ENCODE data around the gene HES7. TPM values are rescaled to one million over a fixed set of nuclear protein-coding genes. Genes with fewer than 3 reads are reported as not detected.
A peak's percentile ranks its signal among the peaks of the same experiment; 100 is the strongest.
"Not testable (repeated sequence)": the region's sequence is repeated elsewhere in the genome, so short reads cannot be mapped to it uniquely, and the experiment has no call there.

Gene HES7
- 0.85 TPM for polyA plus RNA-seq (2013, experiment 1 of 2)
- 0.25 TPM for polyA plus RNA-seq (2013, experiment 2 of 2)

DNA sequence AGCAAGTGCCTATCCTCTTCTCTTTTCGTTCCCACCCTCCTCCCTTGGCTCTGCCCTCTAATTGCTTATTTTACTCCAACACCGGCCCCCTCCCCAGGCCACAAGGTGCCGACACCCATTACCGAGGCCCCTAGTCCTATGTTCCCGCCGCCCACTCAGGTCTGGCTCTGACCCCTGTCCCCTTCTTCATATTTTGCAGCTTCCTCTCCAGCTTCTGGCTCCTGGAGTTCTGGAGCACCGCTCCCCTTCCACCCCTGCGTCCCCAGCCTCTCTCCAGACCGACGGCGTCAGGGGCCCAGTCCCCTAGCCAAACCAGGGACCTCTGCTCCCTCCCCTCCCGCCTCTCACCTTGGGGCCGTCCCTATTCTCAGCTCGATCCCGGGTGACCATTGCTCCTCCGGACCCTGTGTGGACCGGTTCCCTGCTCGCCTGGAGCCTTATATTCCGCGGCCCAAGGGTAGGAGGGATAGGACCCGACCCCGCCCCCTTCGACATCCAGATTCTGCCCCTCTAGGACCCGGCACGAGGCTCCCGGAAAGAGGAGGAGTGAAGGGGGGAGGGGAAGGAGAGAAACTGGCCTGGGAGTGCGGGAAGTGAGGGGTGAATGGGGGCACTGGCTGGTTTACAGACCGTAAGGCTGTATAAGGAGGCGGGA is at the start of gene HES7:
HES7 (minus strand) TSS at position 412 of the 655 bp plus-strand sequence; CDS start at position 390, 22 bp downstream.
- 0% methylated on average over 17 to 25 of the region's 29 CpGs for WGBS, 2 experiments (ENCODE audit: insufficient coverage in 2 of 2)
- H3K36me3 ChIP-seq (ENCODE audit: control insufficient read depth, insufficient read depth, low read length) = no peaks in the 10 kb centered on the region
- H3K4me3 ChIP-seq (ENCODE audit: extremely low read depth, insufficient read depth, low read length, poor library complexity, severe bottlenecking) = peak within 1 kb of the TSS; percentile 66
- no peak within 1 kb of the TSS for H3K27ac ChIP-seq (ENCODE audit: low read depth, low read length, severe bottlenecking)
- no peaks in the 10 kb centered on the region for H3K9me3 ChIP-seq (ENCODE audit: control insufficient read depth, low read length)
- peaks cover 23% of the 10 kb centered on the region for H3K4me1 ChIP-seq (ENCODE audit: control insufficient read depth, insufficient read depth, low read length, poor library complexity, severe bottlenecking)

GRCh38 chr17:8173056-8173870 is 49.4 kb upstream of the HES7 start:
- Histone ChIP-seq H3K9me3 (ENCODE audit: control insufficient read depth, low read length) (no peaks in the 10 kb centered on the region), H3K4me1 (ENCODE audit: control insufficient read depth, insufficient read depth, low read length, poor library complexity, severe bottlenecking) (no peaks in the 10 kb centered on the region), H3K4me3 (ENCODE audit: extremely low read depth, insufficient read depth, low read length, poor library complexity, severe bottlenecking) (peak overlapping the region; percentile 37), H3K27ac (ENCODE audit: low read depth, low read length, severe bottlenecking) (peak overlapping the region; percentile 94), H3K36me3 (ENCODE audit: control insufficient read depth, insufficient read depth, low read length) (no peaks in the 10 kb centered on the region)
- 0 to 2% methylated on average over 20 to 21 of the region's 23 CpGs for WGBS, 2 experiments (ENCODE audit: insufficient coverage in 2 of 2)

GRCh38 chr17:8170186-8170585 is 46.3 kb upstream of the HES7 start:
- 88 to 96% methylated on average over 5 to 10 of the region's 19 CpGs for WGBS, 2 experiments (ENCODE audit: insufficient coverage in 2 of 2)
- not testable (repeated sequence) for H3K4me3 ChIP-seq (ENCODE audit: extremely low read depth, insufficient read depth, low read length, poor library complexity, severe bottlenecking); H3K36me3 ChIP-seq (ENCODE audit: control insufficient read depth, insufficient read depth, low read length); H3K27ac ChIP-seq (ENCODE audit: low read depth, low read length, severe bottlenecking); H3K9me3 ChIP-seq (ENCODE audit: control insufficient read depth, low read length); H3K4me1 ChIP-seq (ENCODE audit: control insufficient read depth, insufficient read depth, low read length, poor library complexity, severe bottlenecking)

GRCh38 chr17:8167526-8167925 is 43.6 kb upstream of the HES7 start:
- Histone ChIP-seq H3K27ac (ENCODE audit: low read depth, low read length, severe bottlenecking) (no peak overlapping the region), H3K4me3 (ENCODE audit: extremely low read depth, insufficient read depth, low read length, poor library complexity, severe bottlenecking) (no peak overlapping the region), H3K36me3 (ENCODE audit: control insufficient read depth, insufficient read depth, low read length) (no peaks in the 10 kb centered on the region), H3K4me1 (ENCODE audit: control insufficient read depth, insufficient read depth, low read length, poor library complexity, severe bottlenecking) (peaks cover 20% of the 10 kb centered on the region), H3K9me3 (ENCODE audit: control insufficient read depth, low read length) (no peaks in the 10 kb centered on the region)
- 88 to 93% methylated on average over 3 of the region's 3 CpGs for WGBS, 2 experiments (ENCODE audit: insufficient coverage in 2 of 2)

DNA sequence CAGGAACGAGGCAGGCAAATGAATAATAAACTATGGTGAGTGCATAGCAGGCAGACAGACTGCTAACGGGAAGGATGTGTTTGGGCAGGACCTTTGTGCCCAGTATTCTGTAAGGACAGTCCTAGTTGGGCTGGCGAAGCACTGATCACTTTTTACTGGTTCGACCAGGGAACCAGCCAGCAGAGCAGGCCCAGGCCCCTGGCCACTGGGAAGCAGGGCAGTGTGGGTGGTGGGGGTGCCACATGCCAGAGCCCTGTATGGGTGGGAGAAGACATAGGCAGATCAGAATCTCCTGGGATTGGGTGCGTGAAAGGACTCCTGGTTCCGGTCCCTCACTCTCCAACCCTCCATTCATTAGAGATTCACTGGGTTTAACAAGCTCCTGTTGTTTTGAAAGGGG is 42.8 kb upstream of the HES7 start:
- WGBS, 2 experiments (ENCODE audit: insufficient coverage in 2 of 2) = 88 to 97% methylated on average over 4 of the region's 6 CpGs
- Histone ChIP-seq H3K27ac (ENCODE audit: low read depth, low read length, severe bottlenecking) (no peak overlapping the region), H3K36me3 (ENCODE audit: control insufficient read depth, insufficient read depth, low read length) (peaks cover 1% of the 10 kb centered on the region)

GRCh38 chr17:8164815-8165131 is 40.9 kb upstream of the HES7 start:
- H3K4me1 ChIP-seq (ENCODE audit: control insufficient read depth, insufficient read depth, low read length, poor library complexity, severe bottlenecking) = peaks cover 34% of the 10 kb centered on the region
- WGBS, 2 experiments (ENCODE audit: insufficient coverage in 2 of 2) = 53 to 87% methylated on average over 2 to 5 of the region's 6 CpGs
- no peak overlapping the region for H3K4me3 ChIP-seq (ENCODE audit: extremely low read depth, insufficient read depth, low read length, poor library complexity, severe bottlenecking)

More for the DNA sequence above, 42.8 kb upstream of the HES7 start:
- no peaks in the 10 kb centered on the region for H3K9me3 ChIP-seq (ENCODE audit: control insufficient read depth, low read length)
- H3K4me1 ChIP-seq (ENCODE audit: control insufficient read depth, insufficient read depth, low read length, poor library complexity, severe bottlenecking) = peaks cover 22% of the 10 kb centered on the region
- H3K4me3 ChIP-seq (ENCODE audit: extremely low read depth, insufficient read depth, low read length, poor library complexity, severe bottlenecking) = no peak overlapping the region

GRCh38 chr17:8163978-8164814 is 40.3 kb upstream of the HES7 start:
- Histone ChIP-seq H3K4me3 (ENCODE audit: extremely low read depth, insufficient read depth, low read length, poor library complexity, severe bottlenecking) (peak overlapping the region; percentile 98), H3K4me1 (ENCODE audit: control insufficient read depth, insufficient read depth, low read length, poor library complexity, severe bottlenecking) (peaks cover 34% of the 10 kb centered on the region), H3K9me3 (ENCODE audit: control insufficient read depth, low read length) (no peaks in the 10 kb centered on the region), H3K36me3 (ENCODE audit: control insufficient read depth, insufficient read depth, low read length) (peaks cover 23% of the 10 kb centered on the region), H3K27ac (ENCODE audit: low read depth, low read length, severe bottlenecking) (peak overlapping the region; percentile 39)
- 30 to 40% methylated on average over 3 to 4 of the region's 13 CpGs for WGBS, 2 experiments (ENCODE audit: insufficient coverage in 2 of 2)

More at GRCh38 chr17:8164815-8165131, 40.9 kb upstream of the HES7 start:
- no peak overlapping the region for H3K27ac ChIP-seq (ENCODE audit: low read depth, low read length, severe bottlenecking)
- no peaks in the 10 kb centered on the region for H3K9me3 ChIP-seq (ENCODE audit: control insufficient read depth, low read length)
- H3K36me3 ChIP-seq (ENCODE audit: control insufficient read depth, insufficient read depth, low read length) = peaks cover 17% of the 10 kb centered on the region

GRCh38 chr17:8162997-8163977 is 39.4 kb upstream of the HES7 start:
- Histone ChIP-seq H3K27ac (ENCODE audit: low read depth, low read length, severe bottlenecking) (peak overlapping the region; percentile 80), H3K4me3 (ENCODE audit: extremely low read depth, insufficient read depth, low read length, poor library complexity, severe bottlenecking) (peak overlapping the region; percentile 98), H3K4me1 (ENCODE audit: control insufficient read depth, insufficient read depth, low read length, poor library complexity, severe bottlenecking) (peaks cover 34% of the 10 kb centered on the region), H3K36me3 (ENCODE audit: control insufficient read depth, insufficient read depth, low read length) (peaks cover 28% of the 10 kb centered on the region), H3K9me3 (ENCODE audit: control insufficient read depth, low read length) (no peaks in the 10 kb centered on the region)
- WGBS, 2 experiments (ENCODE audit: insufficient coverage in 2 of 2) = 2 to 4% methylated on average over 10 to 32 of the region's 55 CpGs

DNA sequence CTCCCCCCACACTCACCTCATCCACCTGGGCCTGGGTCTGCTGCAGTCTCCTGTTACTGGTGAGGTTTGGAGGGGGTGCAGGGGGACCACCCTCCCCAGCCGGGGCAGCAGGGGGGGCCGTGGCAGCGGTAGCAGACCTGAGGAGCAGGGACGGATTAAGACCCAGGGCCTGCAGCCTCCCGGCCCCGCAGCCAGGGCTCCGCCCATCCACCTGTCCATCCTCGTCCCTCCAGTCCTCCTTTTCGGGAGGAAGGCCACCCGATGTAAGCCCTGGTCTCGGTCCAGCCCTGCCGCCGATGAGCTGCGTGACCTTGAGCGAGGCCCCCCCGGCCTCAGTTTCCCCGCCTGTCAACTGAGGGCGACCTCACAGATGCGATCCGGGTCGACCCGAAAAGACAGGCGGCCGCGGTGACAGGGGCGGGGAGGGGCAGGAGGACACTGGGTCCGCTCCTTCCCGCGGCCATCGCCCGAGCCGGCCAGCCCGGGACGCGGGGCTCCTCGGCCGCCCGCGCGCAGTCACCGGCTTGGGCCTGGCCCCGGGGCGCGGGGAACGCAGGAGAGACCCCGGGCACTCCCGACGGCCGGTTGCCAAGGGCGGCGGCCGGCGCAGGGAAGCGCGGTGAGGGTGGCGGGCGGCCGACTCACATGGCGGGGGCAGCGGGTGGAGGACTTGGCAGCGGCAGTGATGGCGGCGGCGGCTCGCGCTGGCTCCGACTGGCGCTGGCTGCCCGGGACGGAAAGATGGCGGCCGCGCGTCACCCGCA is 38.5 kb upstream of the HES7 start, which contains the start of gene VAMP2:
VAMP2 (minus strand) TSS at position 716 of the 764 bp plus-strand sequence; CDS start at position 647, 69 bp downstream.
- Histone ChIP-seq H3K27ac (ENCODE audit: low read depth, low read length, severe bottlenecking) (peak within 1 kb of the TSS; percentile 84), H3K4me1 (ENCODE audit: control insufficient read depth, insufficient read depth, low read length, poor library complexity, severe bottlenecking) (peaks cover 34% of the 10 kb centered on the region), H3K4me3 (ENCODE audit: extremely low read depth, insufficient read depth, low read length, poor library complexity, severe bottlenecking) (peak within 1 kb of the TSS; percentile 98), H3K9me3 (ENCODE audit: control insufficient read depth, low read length) (no peaks in the 10 kb centered on the region), H3K36me3 (ENCODE audit: control insufficient read depth, insufficient read depth, low read length) (peaks cover 29% of the 10 kb centered on the region)
- WGBS, 2 experiments (ENCODE audit: insufficient coverage in 2 of 2) = 1% methylated on average over 51 to 72 of the region's 75 CpGs

Data from mesodermal cell (in vitro differentiated cells).